Spleen (tissue), 11 donors: ENCODE results near the gene SETD3. TPM values are rescaled to one million over a fixed set of nuclear protein-coding genes. Genes with fewer than 3 reads are reported as not detected.

Experiments used
- DNase-seq: peaks from one replicate; pipeline ENCODE4 v3.0.0-alpha.2; 2020
- H3K27ac ChIP-seq, 8 donors: fragments of 200-600 bp; sonication (generic) in 7 of 8; 1 replicate in 4 of 8; 2 replicates in 4 of 8; pipeline versions ENCODE4 v1.5.0 to v1.8.0; 2016 to 2021; ENCODE audit warnings: inconsistent platforms in 4 of 8, mild to moderate bottlenecking in 4 of 8, moderate library complexity in 1 of 8
- H3K27me3 ChIP-seq, 7 donors: fragments of 200-600 bp; sonication (generic) in 6 of 7; replicated peaks in 1 of 7; 1 replicate in 4 of 7; 2 replicates in 3 of 7; pipeline versions ENCODE4 v1.5.0 to v1.8.0; 2016 to 2021; ENCODE audit warnings: inconsistent platforms in 3 of 7, mild to moderate bottlenecking in 1 of 7
- H3K36me3 ChIP-seq, 6 donors: fragments of 200-600 bp; sonication (generic) in 5 of 6; 1 replicate in 4 of 6; 2 replicates in 2 of 6; pipeline versions ENCODE4 v1.5.0 to v1.8.0; 2016 to 2021; ENCODE audit warnings: inconsistent platforms in 2 of 6
- H3K4me1 ChIP-seq, 6 donors: fragments of 200-600 bp; sonication (generic) in 5 of 6; 1 replicate in 3 of 6; 2 replicates in 3 of 6; pipeline versions ENCODE4 v1.5.0 to v1.8.0; 2016 to 2021; ENCODE audit warnings: inconsistent platforms in 3 of 6
- H3K4me3 ChIP-seq, 8 donors: fragments of 200-600 bp; sonication (generic) in 7 of 8; 1 replicate in 4 of 8; 2 replicates in 4 of 8; pipeline versions ENCODE4 v1.5.0 to v1.8.0; 2016 to 2021; ENCODE audit warnings: inconsistent platforms in 4 of 8, mild to moderate bottlenecking in 4 of 8, moderate library complexity in 2 of 8
- H3K9me3 ChIP-seq, 8 donors: fragments of 200-600 bp; sonication (generic) in 7 of 8; 1 replicate in 4 of 8; 2 replicates in 4 of 8; pipeline versions ENCODE4 v1.5.0 to v1.8.0; 2016 to 2021; ENCODE audit warnings: inconsistent platforms in 4 of 8
- CTCF ChIP-seq, 11 experiments: fragments of 200-600 bp in 7 of 11; fragments of 450-650 bp in 4 of 11; sonication (generic) in 4 of 11; IDR thresholded peaks in 8 of 11; conservative IDR thresholded peaks in 3 of 11; 1 replicate in 7 of 11; 2 replicates in 4 of 11; pipeline versions ENCODE4 v1.4.0 to v1.8.0; 2016 to 2021; ENCODE audit warnings: antibody characterized with exemption in 11 of 11, inconsistent platforms in 4 of 11, mild to moderate bottlenecking in 1 of 11
- POLR2A ChIP-seq, 3 donors: fragments of 450-650 bp; IDR thresholded peaks; one replicate each; pipeline ENCODE4 v1.5.1; 2017; ENCODE audit warnings: antibody characterized with exemption in 3 of 3, mild to moderate bottlenecking in 1 of 3
- POLR2AphosphoS5 ChIP-seq, 3 donors: sonication (generic); formaldehyde crosslinking; IDR thresholded peaks; one replicate each; pipeline ENCODE4 v1.5.1; 2017; ENCODE audit warnings: antibody characterized with exemption in 3 of 3
- WGBS, 5 donors: extraction: QIAGEN DNeasy Blood & Tissue Kit in 3 of 5; methylation state at CpG; one replicate each; pipeline versions ENCODE4 v1.1.5 to v1.1.7; 2013 to 2018; 5-methylcytosine and 5-hydroxymethylcytosine counted together
- intact Hi-C: fragments of 100-400 bp; cut with DNase I; formaldehyde crosslinking; loops from one replicate; pipeline ENCODE4 v1.15.0; 2023; ENCODE audit warnings: low total_unique reads
- polyA plus RNA-seq, 3 donors: library from polyadenylated mRNA; stranded (reverse); fragments of 200-250 nt; gene quantifications; one replicate each; pipeline ENCODE4 v1.2.1, GENCODE V29; 2013
- total RNA-seq, 7 donors: library from RNA; depleted of rRNA in 3 of 7; stranded (reverse); fragments of >200 nt in 3 of 7; fragmentation: NEBNext Ultra II Directional in 4 of 7; extraction: Animal tissue kit (Norgen Biotek cat#: 25700) in 4 of 7; gene quantifications; one replicate each; pipeline versions ENCODE4 v1.1.0 to v1.2.1, GENCODE V29; 2016 to 2021
- donor health status: healthy with polysubstance abuse.
- donor health status: DM: no; HTN: no; CAD: no; lungs with moderate emphysema.
- donor health status: DM: no; HTN: no; CAD: no.
- donor health status: Bipolar disorder and iron deficiency.
- donor health status: healthy.
- donor health status: DM: no; HTN: no; CAD: no.
- donor health status: DM: yes; HTN: yes; CAD: no.

SETD3 gene
- total and polyA plus RNA-seq, 10 donors = 18.1 to 84.4 (median 62.4) TPM

- TF ChIP-seq CTCF (IDR thresholded peaks at IDR 0.05 in 8 of 11, conservative IDR thresholded peaks at IDR 0.05 in 3 of 11) = no peak
- WGBS, 5 donors = 75 to 90% (median 81%) methylated on average over 4 of the region's 4 CpGs
- intact Hi-C loops = no loop called here
- no peaks in the 10 kb centered on the region for H3K9me3 ChIP-seq
- H3K27ac ChIP-seq = no peak overlapping the region
- no peak overlapping the region for H3K4me3 ChIP-seq
- peaks cover 0 to 100% (median 57%) of the 10 kb centered on the region in 6 donors for H3K36me3 ChIP-seq
- H3K27me3 ChIP-seq = no peaks in the 10 kb centered on the region
- no peaks in the 10 kb centered on the region for H3K4me1 ChIP-seq
- no peak for DNase-seq
Observed at GRCh38 chr14:99447739-99448138, 32.9 kb downstream of the SETD3 start.

- Histone ChIP-seq H3K27ac (no peak overlapping the region), H3K36me3 (peaks cover 0 to 100% (median 51%) of the 10 kb centered on the region in 6 donors), H3K4me1 (peaks cover 0 to 11% (median 0%) of the 10 kb centered on the region in 6 donors), H3K4me3 (no peak overlapping the region), H3K27me3 (no peaks in the 10 kb centered on the region), H3K9me3 (no peaks in the 10 kb centered on the region)
- DNase-seq = no peak
- 71 to 85% (median 77%) methylated on average over 7 of the region's 7 CpGs for WGBS, 5 donors
- intact Hi-C loops = no loop called here
- no peak for TF ChIP-seq POLR2AphosphoS5 (IDR thresholded peaks at IDR 0.05)
Observed at GRCh38 chr14:99445931-99446330, 34.7 kb downstream of the SETD3 start.

- DNase-seq = no peak
- no peak overlapping the region for H3K27ac ChIP-seq
- H3K9me3 ChIP-seq = no peaks in the 10 kb centered on the region
- no peak overlapping the region for H3K4me3 ChIP-seq
- 68 to 91% (median 79%) methylated on average over 7 of the region's 7 CpGs for WGBS, 5 donors
- TF ChIP-seq POLR2A (IDR thresholded peaks at IDR 0.05) = no peak
- TF ChIP-seq POLR2AphosphoS5 (IDR thresholded peaks at IDR 0.05) = no peak
- TF ChIP-seq CTCF (IDR thresholded peaks at IDR 0.05 in 8 of 11, conservative IDR thresholded peaks at IDR 0.05 in 3 of 11) = no peak
- intact Hi-C loops = no loop called here
- no peaks in the 10 kb centered on the region for H3K27me3 ChIP-seq
- peaks cover 0 to 27% (median 5%) of the 10 kb centered on the region in 6 donors for H3K4me1 ChIP-seq
- peaks cover 0 to 97% (median 29%) of the 10 kb centered on the region in 6 donors for H3K36me3 ChIP-seq
Observed at GRCh38 chr14:99441918-99442317, 38.7 kb downstream of the SETD3 start.

DNA sequence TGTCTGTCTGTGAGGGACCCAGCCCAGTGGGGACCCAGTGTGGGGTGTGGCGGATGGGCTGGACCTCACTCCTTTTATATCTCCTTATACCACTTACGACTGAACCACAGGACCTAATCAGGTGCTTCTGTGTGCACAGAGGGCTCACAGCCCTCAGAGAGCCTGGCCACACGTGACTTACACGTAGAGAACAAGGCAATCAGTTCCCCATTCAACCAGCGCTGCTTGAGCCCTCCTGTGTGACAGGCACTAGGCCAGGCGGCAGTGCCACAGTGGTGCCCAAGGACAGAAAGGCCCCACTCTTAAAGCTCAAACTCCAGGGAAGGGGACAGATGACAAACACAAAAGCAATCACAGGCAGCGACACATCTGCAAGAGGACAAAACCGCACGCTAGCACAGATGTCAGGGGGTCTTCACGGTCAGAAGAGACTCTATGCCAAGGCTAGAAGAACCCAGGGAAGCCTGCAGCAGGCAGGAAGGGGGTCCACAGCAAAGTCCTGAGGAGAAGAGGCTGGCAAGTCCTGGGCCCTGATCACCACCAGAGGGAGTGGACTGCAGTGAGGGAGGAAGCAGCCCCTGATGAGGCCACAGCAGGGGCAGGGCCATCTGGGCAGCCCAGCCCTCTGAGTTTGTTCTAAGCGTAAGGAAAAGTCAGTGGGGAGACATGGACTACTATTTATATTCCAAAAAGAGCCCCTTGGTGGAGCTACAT is 39.3 kb downstream of the SETD3 start:
- Histone ChIP-seq H3K4me3 (no peak overlapping the region), H3K36me3 (peaks cover 0 to 97% (median 23%) of the 10 kb centered on the region in 6 donors), H3K27ac (no peak overlapping the region), H3K27me3 (no peaks in the 10 kb centered on the region), H3K4me1 (peaks cover 0 to 33% (median 10%) of the 10 kb centered on the region in 6 donors), H3K9me3 (no peaks in the 10 kb centered on the region)
- WGBS, 5 donors = 92 to 96% (median 93%) methylated on average over 11 of the region's 11 CpGs
- TF ChIP-seq POLR2AphosphoS5 (IDR thresholded peaks at IDR 0.05) = no peak
- no peak for TF ChIP-seq POLR2A (IDR thresholded peaks at IDR 0.05)
- TF ChIP-seq CTCF (IDR thresholded peaks at IDR 0.05 in 8 of 11, conservative IDR thresholded peaks at IDR 0.05 in 3 of 11) = no peak
- no peak for DNase-seq
- intact Hi-C loops = no loop called here
